Karpas-422 (cell line): ENCODE measurements around the gene GON4L. TPM values are rescaled to one million over a fixed set of nuclear protein-coding genes. Genes with fewer than 3 reads are reported as not detected.
"Not testable (repeated sequence)": the region's sequence is repeated elsewhere in the genome, so short reads cannot be mapped to it uniquely, and the experiment has no call there.

Source experiments
- DNase-seq: peaks from one replicate; pipeline ENCODE4 v3.0.0-alpha.2; 2015
- H2AFZ ChIP-seq: fragments of 200-600 bp; sonication (generic); 2 replicates; pipeline ENCODE4 v1.6.1; 2014; ENCODE audit warnings: antibody characterized with exemption, low read length, mixed read lengths
- H3K27ac ChIP-seq: fragments of 200-600 bp; sonication (generic); 2 replicates; pipeline ENCODE4 v1.5.1; 2014; ENCODE audit warnings: mild to moderate bottlenecking, low read length, moderate library complexity
- H3K27me3 ChIP-seq: fragments of 200-600 bp; sonication (generic); 2 replicates; pipeline ENCODE4 v1.6.1; 2014; ENCODE audit warnings: low read length, mixed read lengths
- H3K36me3 ChIP-seq: fragments of 200-600 bp; sonication (generic); 2 replicates; pipeline ENCODE4 v1.6.1; 2014; ENCODE audit warnings: low read length, mixed read lengths; ENCODE audit not compliant: insufficient read depth
- H3K4me1 ChIP-seq: fragments of 200-600 bp; sonication (generic); 2 replicates; pipeline ENCODE4 v1.6.1; 2014; ENCODE audit warnings: mild to moderate bottlenecking, low read length, mixed read lengths
- H3K4me2 ChIP-seq: fragments of 200-600 bp; sonication (generic); 2 replicates; pipeline ENCODE4 v1.6.1; 2014; ENCODE audit warnings: low read length, low read depth, mild to moderate bottlenecking; ENCODE audit not compliant: poor library complexity, severe bottlenecking
- H3K4me3 ChIP-seq: fragments of 200-600 bp; sonication (generic); 2 replicates; pipeline ENCODE4 v1.5.1; 2014; ENCODE audit warnings: mild to moderate bottlenecking, antibody characterized with exemption, low read length, mixed read lengths
- H3K79me2 ChIP-seq: fragments of 200-600 bp; sonication (generic); 2 replicates; pipeline ENCODE4 v1.6.1; 2014; ENCODE audit warnings: mild to moderate bottlenecking, low read length, mixed read lengths
- H3K9ac ChIP-seq: fragments of 200-600 bp; sonication (generic); 2 replicates; pipeline ENCODE4 v1.6.0; 2014; ENCODE audit warnings: low read length
- H3K9me2 ChIP-seq: fragments of 200-600 bp; sonication (generic), shearing (Covaris generic); replicated peaks from 2 replicates; pipeline ENCODE4 v1.6.0; 2014; ENCODE audit warnings: mild to moderate bottlenecking, low read length, moderate library complexity; ENCODE audit not compliant: insufficient read depth
- H3K9me3 ChIP-seq: fragments of 300-700, 200-600 bp; sonication (generic); 2 replicates; pipeline ENCODE4 v1.6.1; 2014; ENCODE audit warnings: low read length, mixed read lengths
- H4K20me1 ChIP-seq: fragments of 200-600 bp; sonication (generic); 2 replicates; pipeline ENCODE4 v1.6.1; 2014; ENCODE audit warnings: mild to moderate bottlenecking, antibody characterized with exemption, low read length, low read depth; ENCODE audit not compliant: insufficient read depth
- total RNA-seq: library from RNA; depleted of rRNA; stranded (reverse); fragments of >200 nt; shearing (Covaris generic); gene quantifications from 2 replicates; pipeline ENCODE4 v1.2.3, GENCODE V29; 2014; ENCODE audit warnings: low replicate concordance

Gene GON4L
- total RNA-seq, 1 experiment from 2014 or later, result 32.9 TPM

DNA sequence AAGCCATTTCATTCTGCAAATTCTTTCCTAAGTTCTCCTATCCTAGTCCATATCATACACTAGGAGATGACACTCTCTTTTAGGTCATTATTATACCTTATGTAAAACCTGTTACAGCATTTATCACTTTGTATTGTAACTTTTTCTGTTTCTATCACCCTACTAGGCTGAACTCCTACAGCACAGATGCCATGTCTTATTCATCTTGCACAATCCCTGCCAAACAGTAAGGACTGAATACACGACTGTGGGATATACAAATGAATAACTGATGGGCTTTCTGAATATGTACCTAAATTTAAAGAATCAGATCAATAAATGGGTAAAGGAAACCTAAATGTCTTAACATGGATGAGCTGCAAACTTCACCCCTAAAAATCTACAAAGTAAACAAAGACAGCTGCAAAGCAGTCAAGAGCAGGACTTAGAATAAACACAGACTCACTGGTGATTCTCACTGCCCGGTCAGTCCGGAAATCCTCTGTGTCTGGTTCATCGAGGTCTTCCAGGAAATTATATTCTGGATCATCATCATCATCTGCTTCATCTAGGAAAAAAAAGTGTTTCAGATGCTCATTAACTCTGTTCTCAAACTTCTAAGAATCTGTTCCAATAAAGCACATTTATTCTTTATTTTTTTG, 62.3 kb downstream of the GON4L start:
- DNase-seq, result no peak
- no peaks in the 10 kb centered on the region for H3K4me1 ChIP-seq
- no peak overlapping the region for H3K27ac ChIP-seq
- no peaks in the 10 kb centered on the region for H4K20me1 ChIP-seq
- H3K27me3 ChIP-seq, result no peaks in the 10 kb centered on the region
- H3K4me3 ChIP-seq, result no peak overlapping the region
- H3K9me3 ChIP-seq, result no peaks in the 10 kb centered on the region
- peaks cover 17% of the 10 kb centered on the region; the same call in 1 of the 2 replicates for H3K36me3 ChIP-seq
- no peaks in the 10 kb centered on the region for H3K9me2 ChIP-seq
- H3K79me2 ChIP-seq, result no peaks in the 10 kb centered on the region
- no peak overlapping the region for H3K9ac ChIP-seq
- H3K4me2 ChIP-seq, result no peak overlapping the region
- no peak overlapping the region for H2AFZ ChIP-seq

DNA sequence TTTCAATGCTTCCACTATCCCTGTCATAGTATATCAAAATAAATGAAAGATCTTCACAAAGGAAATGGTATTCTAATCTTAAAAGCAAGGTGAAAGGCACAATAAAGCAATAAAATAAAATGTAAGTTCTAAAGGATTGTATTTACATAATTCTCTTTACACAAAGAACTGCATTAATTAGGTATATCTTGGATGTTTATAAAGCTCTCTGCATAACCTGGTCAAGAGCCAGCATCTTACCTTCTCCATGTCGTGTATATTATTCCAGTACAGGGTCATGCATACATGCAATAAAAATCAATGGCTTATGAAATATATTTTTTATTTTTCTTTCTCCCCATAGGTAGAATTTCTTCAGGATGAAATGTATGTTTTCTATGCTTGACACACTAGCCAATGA, 63.8 kb downstream of the GON4L start:
- no peaks in the 10 kb centered on the region for H3K9me2 ChIP-seq
- peaks cover 17% of the 10 kb centered on the region; the same call in 1 of the 2 replicates for H3K36me3 ChIP-seq
- no peaks in the 10 kb centered on the region for H3K79me2 ChIP-seq
- no peak overlapping the region for H3K4me3 ChIP-seq
- H3K4me2 ChIP-seq, result no peak overlapping the region
- H4K20me1 ChIP-seq, result no peaks in the 10 kb centered on the region
- no peak overlapping the region for H3K9ac ChIP-seq
- H2AFZ ChIP-seq, result no peak overlapping the region
- no peaks in the 10 kb centered on the region for H3K9me3 ChIP-seq
- H3K27me3 ChIP-seq, result no peaks in the 10 kb centered on the region
- H3K4me1 ChIP-seq, result no peaks in the 10 kb centered on the region
- no peak for DNase-seq
- no peak overlapping the region for H3K27ac ChIP-seq

DNA sequence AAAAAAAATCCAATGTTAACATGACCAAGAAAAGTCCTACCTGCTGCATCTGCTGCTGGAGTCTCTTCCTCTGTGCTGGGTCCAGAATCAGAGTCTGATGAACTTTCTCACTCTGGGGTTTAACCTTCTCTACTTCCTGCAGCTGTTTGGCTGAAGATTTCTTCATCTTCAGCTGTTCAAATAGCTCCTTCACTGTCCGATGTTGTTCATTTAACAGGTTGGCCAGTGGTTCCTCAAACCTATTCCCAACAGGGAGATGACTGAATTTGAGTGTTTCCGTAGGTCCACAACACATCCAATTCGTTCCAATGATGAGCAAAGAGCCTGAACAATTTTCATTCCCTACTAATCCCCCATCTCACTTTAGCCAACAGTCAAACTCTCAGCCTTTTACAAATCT, 79.4 kb downstream of the GON4L start:
- Histone ChIP-seq H3K27me3 (no peaks in the 10 kb centered on the region), H3K9me3 (no peaks in the 10 kb centered on the region), H4K20me1 (no peaks in the 10 kb centered on the region), H2AFZ (no peak overlapping the region), H3K9me2 (no peaks in the 10 kb centered on the region), H3K9ac (no peak overlapping the region), H3K4me2 (no peak overlapping the region), H3K4me3 (no peak overlapping the region), H3K79me2 (no peaks in the 10 kb centered on the region), H3K36me3 (peaks cover 23% of the 10 kb centered on the region; the same call in 1 of the 2 replicates), H3K27ac (no peak overlapping the region), H3K4me1 (no peaks in the 10 kb centered on the region)
- no peak for DNase-seq

GRCh38 chr1:155776414-155776813, 80.6 kb downstream of the GON4L start:
- H3K36me3 ChIP-seq, result peaks cover 32% of the 10 kb centered on the region; the same call in 1 of the 2 replicates
- H3K27ac ChIP-seq, result no peak overlapping the region
- no peaks in the 10 kb centered on the region for H3K79me2 ChIP-seq
- H3K9me3 ChIP-seq, result no peaks in the 10 kb centered on the region
- DNase-seq, result no peak
- no peak overlapping the region for H3K4me2 ChIP-seq
- H3K4me1 ChIP-seq, result no peaks in the 10 kb centered on the region
- H3K27me3 ChIP-seq, result no peaks in the 10 kb centered on the region
- no peak overlapping the region for H2AFZ ChIP-seq
- no peaks in the 10 kb centered on the region for H4K20me1 ChIP-seq
- H3K9ac ChIP-seq, result no peak overlapping the region
- H3K4me3 ChIP-seq, result no peak overlapping the region
- H3K9me2 ChIP-seq, result no peaks in the 10 kb centered on the region

- H3K27me3 ChIP-seq, result no peaks in the 10 kb centered on the region
- no peak overlapping the region for H3K27ac ChIP-seq
- no peaks in the 10 kb centered on the region for H3K4me1 ChIP-seq
- H3K9me3 ChIP-seq, result no peaks in the 10 kb centered on the region
- no peak overlapping the region for H2AFZ ChIP-seq
- no peaks in the 10 kb centered on the region for H3K79me2 ChIP-seq
- no peaks in the 10 kb centered on the region for H3K9me2 ChIP-seq
- H3K36me3 ChIP-seq, result peaks cover 39% of the 10 kb centered on the region
- no peak for DNase-seq
- no peak overlapping the region for H3K4me3 ChIP-seq
- no peaks in the 10 kb centered on the region for H4K20me1 ChIP-seq
- no peak overlapping the region for H3K4me2 ChIP-seq
- H3K9ac ChIP-seq, result no peak overlapping the region
Measured at GRCh38 chr1:155773221-155773620, 83.8 kb downstream of the GON4L start.

DNA sequence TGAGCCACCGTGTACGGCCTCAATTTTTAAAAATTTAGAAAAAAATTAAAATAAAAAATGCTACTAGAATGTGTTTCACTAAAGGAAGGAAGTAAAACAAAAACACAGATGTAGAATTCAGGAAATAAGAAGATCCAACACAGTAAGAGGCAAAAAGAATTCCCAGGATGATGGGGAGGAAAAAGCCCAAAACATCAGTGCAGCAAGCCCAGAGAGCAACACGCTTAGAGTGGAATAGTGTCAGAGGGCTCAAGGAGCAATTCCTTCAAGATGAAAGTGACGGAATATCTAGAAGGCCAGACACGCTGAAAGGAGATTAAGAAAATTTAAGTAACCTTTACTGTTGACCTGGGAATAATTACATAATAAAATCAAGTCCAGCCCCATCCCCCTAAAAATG, 87.8 kb downstream of the GON4L start:
- H3K4me1 ChIP-seq, result no peaks in the 10 kb centered on the region
- H3K79me2 ChIP-seq, result no peaks in the 10 kb centered on the region
- no peaks in the 10 kb centered on the region for H3K27me3 ChIP-seq
- no peak overlapping the region for H3K27ac ChIP-seq
- H3K4me3 ChIP-seq, result no peak overlapping the region
- no peak for DNase-seq
- H3K9me3 ChIP-seq, result no peaks in the 10 kb centered on the region
- peaks cover 30% of the 10 kb centered on the region for H3K36me3 ChIP-seq
- H3K4me2 ChIP-seq, result no peak overlapping the region
- H2AFZ ChIP-seq, result no peak overlapping the region
- no peaks in the 10 kb centered on the region for H3K9me2 ChIP-seq
- no peak overlapping the region for H3K9ac ChIP-seq
- H4K20me1 ChIP-seq, result no peaks in the 10 kb centered on the region

- peaks cover 19% of the 10 kb centered on the region for H3K36me3 ChIP-seq
- not testable (repeated sequence) for H3K27ac ChIP-seq, H3K9ac ChIP-seq, H3K4me3 ChIP-seq, H3K4me2 ChIP-seq, H2AFZ ChIP-seq, H3K27me3 ChIP-seq, H4K20me1 ChIP-seq, H3K79me2 ChIP-seq, H3K4me1 ChIP-seq, DNase-seq, H3K9me3 ChIP-seq, H3K9me2 ChIP-seq
Measured at GRCh38 chr1:155767399-155767989, 89.5 kb downstream of the GON4L start.

DNA sequence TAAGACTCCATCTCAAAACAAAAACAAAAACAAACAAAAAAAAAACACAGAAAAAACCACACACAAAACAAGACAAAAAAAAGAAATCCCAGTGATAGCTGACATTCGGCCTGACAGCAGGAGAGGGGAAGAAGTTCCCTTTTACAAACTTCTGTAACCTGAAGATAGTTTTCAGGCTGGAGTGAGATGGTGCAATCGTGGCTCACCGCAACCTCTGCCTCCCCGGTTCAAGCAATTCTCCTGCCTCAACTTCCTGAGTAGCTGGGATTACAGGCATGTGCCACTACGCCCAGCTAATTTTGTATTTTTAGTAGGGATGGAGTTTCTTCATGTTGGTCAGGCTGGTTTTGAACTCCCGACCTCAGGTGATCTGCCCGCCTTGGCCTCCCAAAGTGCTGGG, 93.0 kb downstream of the GON4L start:
- H3K4me2 ChIP-seq, H3K4me3 ChIP-seq, H3K27ac ChIP-seq, H3K27me3 ChIP-seq, H3K79me2 ChIP-seq, DNase-seq, H2AFZ ChIP-seq, H3K9me2 ChIP-seq, H4K20me1 ChIP-seq, H3K9ac ChIP-seq, H3K9me3 ChIP-seq, H3K4me1 ChIP-seq: not testable (repeated sequence)
- H3K36me3 ChIP-seq, result peaks cover 19% of the 10 kb centered on the region
